ENCODE measurements around the gene ADORA1. TPM values are rescaled to one million over a fixed set of nuclear protein-coding genes. Genes with fewer than 3 reads are reported as not detected.

Gene ADORA1
- total RNA-seq, 1 experiment from 2014 or later, result 1.5 TPM

GRCh38 chr1:203170625-203171330 is 43.3 kb downstream of the ADORA1 start:
- H3K4me3 ChIP-seq, result no peak overlapping the region
- H3K9me3 ChIP-seq, result 0 out of 2 replicates have a peak, but pooled peaks cover 2% of the 10 kb centered on the region
- H3K36me3 ChIP-seq, result no peaks in the 10 kb centered on the region
- no peak for DNase-seq
- no peaks in the 10 kb centered on the region for H3K27me3 ChIP-seq

DNA sequence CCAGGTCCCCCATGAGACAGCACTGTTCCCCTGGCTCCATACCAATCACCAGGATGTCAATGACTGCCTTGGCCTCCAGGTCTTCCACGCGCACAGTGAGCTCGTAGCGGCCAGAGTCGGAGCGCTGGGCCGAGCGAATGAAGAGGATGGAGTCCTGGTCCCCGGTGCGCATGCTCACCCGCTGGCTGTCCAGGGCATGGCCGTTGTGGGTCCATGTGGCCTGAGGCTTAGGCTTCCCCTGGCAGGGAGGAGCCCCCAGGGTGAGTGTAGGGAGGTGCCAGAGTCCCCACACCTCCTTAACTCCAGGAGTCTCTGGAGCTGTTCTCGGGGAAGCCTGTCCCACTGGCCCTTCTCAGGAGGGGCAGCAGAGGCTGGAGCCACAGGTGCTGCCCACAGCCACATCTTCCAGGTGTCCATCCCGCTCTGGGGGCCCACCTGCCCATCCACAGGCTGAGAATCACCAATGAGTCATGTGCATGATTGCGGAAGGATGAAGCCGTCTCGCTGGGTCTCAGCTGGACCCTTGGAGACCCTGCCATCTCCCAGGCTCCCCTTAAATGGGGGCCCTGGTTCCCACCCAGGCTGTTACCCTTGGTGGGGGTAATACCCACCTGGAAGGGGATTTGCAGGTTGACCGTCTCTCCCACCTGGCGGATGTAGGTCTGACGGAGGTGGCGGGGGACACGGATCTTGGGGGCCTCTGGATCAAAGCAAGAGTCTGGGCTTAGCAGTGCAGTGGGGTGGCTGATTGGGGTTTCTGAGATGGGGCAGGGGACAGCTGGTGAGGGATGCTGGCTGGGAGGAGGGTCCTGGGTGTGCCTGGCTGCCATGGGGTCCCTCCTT is 44.0 kb downstream of the ADORA1 start:
- no peak overlapping the region for H3K4me3 ChIP-seq
- H3K27me3 ChIP-seq, result no peaks in the 10 kb centered on the region
- no peak for DNase-seq
- H3K9me3 ChIP-seq, result 0 out of 2 replicates have a peak, but pooled peaks cover 2% of the 10 kb centered on the region
- no peaks in the 10 kb centered on the region for H3K36me3 ChIP-seq

GRCh38 chr1:203172184-203173010 is 44.9 kb downstream of the ADORA1 start:
- Histone ChIP-seq H3K27me3 (no peaks in the 10 kb centered on the region), H3K9me3 (0 out of 2 replicates have a peak, but pooled peaks cover 2% of the 10 kb centered on the region), H3K4me3 (no peak overlapping the region), H3K36me3 (no peaks in the 10 kb centered on the region)
- DNase-seq, result peak; percentile 69

GRCh38 chr1:203173011-203173555 is 45.6 kb downstream of the ADORA1 start:
- no peak for DNase-seq
- Histone ChIP-seq H3K36me3 (no peaks in the 10 kb centered on the region), H3K4me3 (no peak overlapping the region), H3K9me3 (0 out of 2 replicates have a peak, but pooled peaks cover 2% of the 10 kb centered on the region), H3K27me3 (no peaks in the 10 kb centered on the region)

DNA sequence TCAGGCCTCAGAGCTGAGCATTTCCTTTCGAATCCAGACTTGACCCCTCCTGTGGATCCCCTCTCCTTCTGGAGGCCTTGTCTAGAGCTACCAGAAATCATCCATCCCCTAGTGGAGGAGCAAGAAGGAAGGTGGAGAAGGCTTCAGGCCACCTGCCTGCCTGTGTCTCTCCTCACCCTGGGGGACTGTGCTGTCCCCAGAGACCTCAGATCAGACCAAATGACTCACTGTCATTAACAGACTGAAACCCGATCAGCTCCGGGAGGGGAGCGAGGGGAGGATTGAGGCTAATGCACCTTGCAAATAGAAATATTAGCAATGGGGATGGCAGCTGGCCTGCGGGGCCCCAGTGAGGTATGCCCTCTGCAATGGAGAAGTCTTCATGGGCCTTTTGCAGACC is 46.0 kb downstream of the ADORA1 start:
- H3K4me3 ChIP-seq, result no peak overlapping the region
- H3K9me3 ChIP-seq, result 0 out of 2 replicates have a peak, but pooled peaks cover 2% of the 10 kb centered on the region
- no peaks in the 10 kb centered on the region for H3K27me3 ChIP-seq
- no peak for DNase-seq
- H3K36me3 ChIP-seq, result no peaks in the 10 kb centered on the region

GRCh38 chr1:203174324-203174985 is 46.9 kb downstream of the ADORA1 start:
- no peaks in the 10 kb centered on the region for H3K36me3 ChIP-seq
- no peaks in the 10 kb centered on the region for H3K27me3 ChIP-seq
- no peak for DNase-seq
- H3K9me3 ChIP-seq, result 0 out of 2 replicates have a peak, but pooled peaks cover 2% of the 10 kb centered on the region
- no peak overlapping the region for H3K4me3 ChIP-seq

DNA sequence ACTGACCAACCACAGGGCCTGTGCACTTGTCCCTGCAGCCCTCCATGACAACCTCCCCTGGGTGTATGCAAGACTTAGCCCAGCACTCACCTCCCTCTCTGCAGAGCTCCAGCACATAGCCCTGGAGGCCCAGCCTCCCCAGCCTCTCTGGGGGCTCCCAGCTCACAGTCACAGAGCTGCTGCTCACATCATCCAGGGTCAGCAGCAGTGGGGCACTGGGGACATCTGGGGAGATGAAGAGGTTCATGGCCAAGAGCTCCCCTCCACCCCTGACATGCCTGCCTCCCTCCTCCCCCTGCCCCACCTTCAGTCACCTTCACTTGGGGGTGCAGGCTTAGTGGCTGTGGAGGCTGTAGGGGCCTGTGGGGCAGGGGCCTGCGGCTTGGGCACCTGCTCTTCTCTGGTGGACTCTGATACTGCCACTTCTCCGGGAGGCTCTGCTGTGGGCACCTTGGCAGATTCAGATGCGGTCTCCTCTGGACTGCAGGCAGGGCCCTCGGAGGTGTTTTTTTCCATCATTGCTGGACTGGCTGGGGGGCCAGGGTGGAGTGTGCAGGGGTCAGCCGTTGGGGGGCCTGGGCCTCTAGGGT is 47.8 kb downstream of the ADORA1 start, which contains the start of gene MYBPH:
MYBPH (minus strand) TSS at position 590 of the 590 bp plus-strand sequence; CDS start at position 519, 71 bp downstream.
- no peak for DNase-seq
- Histone ChIP-seq H3K27me3 (no peaks in the 10 kb centered on the region), H3K36me3 (no peaks in the 10 kb centered on the region), H3K4me3 (no peak within 1 kb of the TSS), H3K9me3 (0 out of 2 replicates have a peak, but pooled peaks cover 2% of the 10 kb centered on the region)

- Histone ChIP-seq H3K9me3 (0 out of 2 replicates have a peak, but pooled peaks cover 2% of the 10 kb centered on the region), H3K27me3 (no peaks in the 10 kb centered on the region), H3K36me3 (no peaks in the 10 kb centered on the region), H3K4me3 (no peak overlapping the region)
- DNase-seq, result no peak
These were observed 48.3 kb downstream of the ADORA1 start for GRCh38 chr1:203175827-203176241.

DNA sequence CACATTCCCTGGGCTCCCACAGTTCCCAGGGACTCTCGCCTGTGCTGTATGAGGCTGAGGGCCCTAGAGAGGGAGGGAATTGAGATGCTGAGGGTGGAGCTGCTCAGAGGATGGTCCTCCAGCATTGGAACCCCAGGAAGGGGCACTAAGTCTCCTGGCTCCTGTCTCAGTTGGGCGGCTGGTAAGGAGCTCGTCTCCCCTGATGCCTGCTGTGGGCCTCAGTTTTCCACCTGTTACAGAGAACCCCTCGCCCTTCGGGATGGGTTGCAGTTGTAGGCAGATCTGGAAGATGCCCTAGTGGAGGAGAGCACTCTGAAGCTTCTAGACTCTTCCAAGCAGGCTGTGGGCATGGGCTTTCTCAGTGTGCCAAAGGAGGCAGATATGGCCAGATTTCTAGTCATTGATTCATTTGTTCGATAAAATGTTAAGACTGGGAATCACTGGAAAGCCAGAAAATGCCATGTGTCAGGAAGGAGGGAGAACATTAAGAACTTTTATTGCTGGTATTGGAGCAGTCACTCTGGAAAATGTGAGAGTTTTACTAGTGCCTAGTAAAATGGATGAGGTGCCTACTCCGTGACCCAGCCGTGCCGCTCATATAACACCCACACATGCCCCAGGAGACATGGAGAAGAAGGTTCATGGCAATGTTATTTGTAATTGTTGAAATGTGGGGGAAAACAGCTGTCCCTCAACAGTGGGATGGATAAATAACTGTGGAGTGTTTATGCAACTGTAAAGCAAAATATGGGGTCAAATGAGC is 48.9 kb downstream of the ADORA1 start:
- DNase-seq, result no peak
- Histone ChIP-seq H3K27me3 (no peaks in the 10 kb centered on the region), H3K36me3 (no peaks in the 10 kb centered on the region), H3K9me3 (no peaks in the 10 kb centered on the region), H3K4me3 (no peak overlapping the region)

GRCh38 chr1:203177036-203177405 is 49.5 kb downstream of the ADORA1 start:
- no peak for DNase-seq
- Histone ChIP-seq H3K36me3 (no peaks in the 10 kb centered on the region), H3K9me3 (no peaks in the 10 kb centered on the region), H3K27me3 (no peaks in the 10 kb centered on the region), H3K4me3 (no peak overlapping the region)

- no peak overlapping the region for H3K4me3 ChIP-seq
- H3K27me3 ChIP-seq, result no peaks in the 10 kb centered on the region
- H3K36me3 ChIP-seq, result no peaks in the 10 kb centered on the region
- DNase-seq, result peak; percentile 85
- H3K9me3 ChIP-seq, result no peaks in the 10 kb centered on the region
These were observed 50.0 kb downstream of the ADORA1 start for GRCh38 chr1:203177470-203178039.

- Histone ChIP-seq H3K4me3 (no peak overlapping the region), H3K27me3 (no peaks in the 10 kb centered on the region), H3K9me3 (no peaks in the 10 kb centered on the region), H3K36me3 (no peaks in the 10 kb centered on the region)
- DNase-seq, result peak; percentile 48
These were observed 50.6 kb downstream of the ADORA1 start for GRCh38 chr1:203178083-203178482.

- Histone ChIP-seq H3K36me3 (no peaks in the 10 kb centered on the region), H3K27me3 (no peaks in the 10 kb centered on the region), H3K9me3 (no peaks in the 10 kb centered on the region), H3K4me3 (no peak overlapping the region)
- no peak for DNase-seq
These were observed 51.5 kb downstream of the ADORA1 start for GRCh38 chr1:203178821-203179666.

DNA sequence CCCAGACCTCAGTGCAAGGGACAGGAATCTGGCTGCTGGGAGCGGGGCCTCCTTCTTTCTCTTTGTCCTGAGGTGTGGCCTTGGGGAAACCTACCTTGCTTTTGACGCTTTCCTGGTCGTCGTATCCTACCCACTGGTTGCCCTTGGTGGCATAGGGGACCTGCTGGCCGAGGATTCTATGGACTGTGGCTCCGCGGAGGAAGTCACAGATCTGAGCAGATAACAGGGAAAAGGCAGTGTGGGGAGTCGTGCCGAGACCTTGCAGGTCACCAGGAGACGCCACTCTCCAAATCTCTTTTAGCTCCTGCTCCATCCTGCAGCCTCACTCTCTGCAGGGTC is 52.1 kb downstream of the ADORA1 start:
- no peaks in the 10 kb centered on the region for H3K27me3 ChIP-seq
- H3K36me3 ChIP-seq, result no peaks in the 10 kb centered on the region
- H3K4me3 ChIP-seq, result no peak overlapping the region
- DNase-seq, result no peak
- no peaks in the 10 kb centered on the region for H3K9me3 ChIP-seq

Data from MG63 (cell line).